HFFc6 (cell line): ENCODE results near the gene MITF. TPM values are rescaled to one million over a fixed set of nuclear protein-coding genes. Genes with fewer than 3 reads are reported as not detected.

Experiments used
- DNase-seq: peaks from one replicate; pipeline ENCODE4 v3.0.0-alpha.2; 2018
- H3K27ac Mint-ChIP-seq: 2 replicates; pipeline ENCODE4 v1.8.0; 2020; ENCODE audit warnings: mild to moderate bottlenecking, mixed read lengths
- H3K27me3 Mint-ChIP-seq: 2 replicates; pipeline ENCODE4 v1.8.0; 2021; ENCODE audit warnings: mild to moderate bottlenecking, moderate library complexity, mixed read lengths; ENCODE audit not compliant: insufficient read depth
- H3K36me3 Mint-ChIP-seq: 2 replicates; pipeline ENCODE4 v1.8.0; 2021; ENCODE audit warnings: low read depth, mixed read lengths
- H3K4me1 Mint-ChIP-seq: 2 replicates; pipeline ENCODE4 v1.8.0; 2020; ENCODE audit warnings: low read depth, mixed read lengths
- H3K4me3 Mint-ChIP-seq: 2 replicates; pipeline ENCODE4 v1.8.0; 2020; ENCODE audit warnings: mild to moderate bottlenecking, moderate library complexity, mixed read lengths
- H3K9me3 Mint-ChIP-seq: 2 replicates; pipeline ENCODE4 v1.8.0; 2020; ENCODE audit warnings: mild to moderate bottlenecking, mixed read lengths
- CTCF ChIP-seq: fragments of 200-600 bp; sonication (generic); IDR thresholded peaks from 2 replicates; pipeline ENCODE4 v1.5.0; 2021; ENCODE audit warnings: antibody characterized with exemption, mild to moderate bottlenecking
- total RNA-seq, 6 experiments: library from RNA; stranded (reverse); fragmentation: NEBNext Ultra II Directional; extraction: Animal tissue kit (Norgen Biotek cat#: 25700); gene quantifications; 2 replicates in 1 of 6; 3 replicates in 5 of 6; pipeline ENCODE4 v1.2.3, GENCODE V29; 2021

MITF gene
- total RNA-seq, 6 experiments from 2014 or later, result 23.3 to 38.2 (median 25.7) TPM

- Mint-ChIP-seq H3K4me3 (peak overlapping the region; percentile 67), H3K36me3 (peaks cover 5% of the 10 kb centered on the region; the same call in 1 of the 2 replicates), H3K9me3 (no peaks in the 10 kb centered on the region), H3K27me3 (0 out of 2 replicates have a peak, but pooled peaks cover 2% of the 10 kb centered on the region), H3K27ac (peak overlapping the region; percentile 82), H3K4me1 (peaks cover 40% of the 10 kb centered on the region)
- peak; percentile 63 for DNase-seq
- TF ChIP-seq CTCF, result no peak
Measured at GRCh38 chr3:69848113-69848512, 108.8 kb downstream of the MITF start.

- Mint-ChIP-seq H3K9me3 (no peaks in the 10 kb centered on the region), H3K4me1 (peaks cover 61% of the 10 kb centered on the region), H3K27me3 (no peaks in the 10 kb centered on the region), H3K36me3 (no peaks in the 10 kb centered on the region), H3K4me3 (no peak overlapping the region), H3K27ac (no peak overlapping the region)
- no peak for DNase-seq
- no peak for TF ChIP-seq CTCF
Measured at GRCh38 chr3:69850849-69851248, 111.6 kb downstream of the MITF start.

- Mint-ChIP-seq H3K36me3 (no peaks in the 10 kb centered on the region), H3K9me3 (no peaks in the 10 kb centered on the region), H3K27ac (no peak overlapping the region), H3K4me3 (no peak overlapping the region), H3K27me3 (no peaks in the 10 kb centered on the region), H3K4me1 (peaks cover 68% of the 10 kb centered on the region)
- no peak for DNase-seq
- TF ChIP-seq CTCF, result no peak
Measured at GRCh38 chr3:69853027-69853426, 113.8 kb downstream of the MITF start.

DNA sequence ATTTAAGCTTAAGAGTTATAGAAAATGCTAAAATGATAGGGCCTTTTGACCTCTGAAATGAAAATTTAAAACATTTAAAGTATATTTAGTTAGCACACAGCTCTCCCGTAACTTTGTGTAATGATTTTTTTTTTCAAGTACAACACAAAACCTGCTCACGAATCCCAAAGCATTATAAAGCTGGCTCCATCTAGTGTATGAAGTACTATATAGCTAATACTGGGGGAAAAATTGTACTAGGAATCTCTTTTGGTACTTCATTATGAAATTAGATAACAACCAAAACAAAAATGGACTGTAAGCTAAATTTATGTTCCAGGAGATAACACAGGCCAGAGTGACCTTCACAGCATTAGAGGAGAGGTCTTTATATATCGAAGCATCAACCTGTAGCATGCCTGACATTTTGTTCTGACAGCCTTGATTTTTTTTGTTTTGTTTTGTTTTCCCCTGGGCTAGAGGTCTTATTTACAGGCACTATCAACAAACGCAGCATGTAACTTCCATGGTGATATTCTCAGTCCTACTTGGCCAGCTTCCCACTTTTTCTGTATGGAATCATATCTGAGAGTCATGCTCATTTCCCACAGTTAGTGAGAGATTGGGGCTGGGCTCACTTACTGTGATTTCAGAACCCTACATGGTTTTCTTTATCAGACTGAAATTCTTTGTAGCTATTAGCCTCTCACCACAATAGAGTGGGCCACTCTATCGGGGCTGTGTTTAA lies 116.3 kb downstream of the MITF start:
- H3K36me3 Mint-ChIP-seq, result no peaks in the 10 kb centered on the region
- peak overlapping the region; percentile 44; the same call in 1 of the 2 replicates for H3K27ac Mint-ChIP-seq
- H3K9me3 Mint-ChIP-seq, result no peaks in the 10 kb centered on the region
- DNase-seq, result no peak
- no peaks in the 10 kb centered on the region for H3K27me3 Mint-ChIP-seq
- TF ChIP-seq CTCF, result peak; percentile 74
- H3K4me1 Mint-ChIP-seq, result peaks cover 54% of the 10 kb centered on the region
- H3K4me3 Mint-ChIP-seq, result peak overlapping the region; percentile 49

DNA sequence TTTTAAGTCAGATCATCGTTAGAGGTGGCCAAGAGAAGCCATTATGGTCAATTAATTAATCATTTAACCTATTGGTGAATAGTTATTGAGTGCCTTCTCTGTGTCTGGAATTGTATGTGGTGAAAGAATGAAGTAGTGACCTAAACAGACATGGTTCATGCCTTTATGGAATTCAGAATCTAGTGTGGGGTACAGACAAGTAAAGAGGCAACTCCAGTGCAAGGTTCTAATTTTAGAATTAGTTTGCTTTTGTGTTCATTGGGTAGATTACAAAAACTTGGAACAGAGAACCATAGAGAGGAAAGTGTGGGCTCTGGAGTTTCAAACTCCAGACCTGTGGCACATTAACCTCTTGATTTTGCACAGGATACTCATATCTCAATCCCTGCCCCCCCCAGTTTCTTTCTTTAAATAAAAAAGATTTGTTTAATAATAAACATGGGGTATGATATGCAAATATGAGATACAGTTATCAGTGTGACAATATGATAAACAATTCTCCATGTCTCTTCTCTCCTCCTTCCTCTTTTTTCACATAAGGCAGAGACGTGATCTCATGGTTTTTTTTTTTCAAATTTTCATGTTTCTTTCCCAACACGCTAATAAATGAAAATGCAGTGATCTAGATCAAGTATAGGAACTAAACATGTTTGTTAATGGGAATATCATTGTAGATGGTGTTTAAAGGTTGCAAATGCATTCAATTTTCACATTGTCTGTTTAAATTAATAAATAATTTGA lies 117.9 kb downstream of the MITF start:
- Mint-ChIP-seq H3K4me3 (no peak overlapping the region), H3K27me3 (no peaks in the 10 kb centered on the region), H3K36me3 (no peaks in the 10 kb centered on the region), H3K27ac (no peak overlapping the region), H3K4me1 (peaks cover 54% of the 10 kb centered on the region), H3K9me3 (no peaks in the 10 kb centered on the region)
- no peak for DNase-seq
- TF ChIP-seq CTCF, result no peak
